AG09319 (cell line): ENCODE measurements around the gene PMVK.

Experiments
- DNase-seq: peaks from one replicate; pipeline ENCODE4 v3.0.0-alpha.2; 2010; ENCODE audit warnings: low read depth; ENCODE audit errors: extremely low read depth
- TF ChIP-seq, protein P1 (sequence below): IDR thresholded peaks from 2 replicates; pipeline ENCODE4 v1.5.1; 2011; ENCODE audit warnings: low read depth, mild to moderate bottlenecking, inconsistent platforms, low read length, moderate library complexity

PMVK gene

DNA sequence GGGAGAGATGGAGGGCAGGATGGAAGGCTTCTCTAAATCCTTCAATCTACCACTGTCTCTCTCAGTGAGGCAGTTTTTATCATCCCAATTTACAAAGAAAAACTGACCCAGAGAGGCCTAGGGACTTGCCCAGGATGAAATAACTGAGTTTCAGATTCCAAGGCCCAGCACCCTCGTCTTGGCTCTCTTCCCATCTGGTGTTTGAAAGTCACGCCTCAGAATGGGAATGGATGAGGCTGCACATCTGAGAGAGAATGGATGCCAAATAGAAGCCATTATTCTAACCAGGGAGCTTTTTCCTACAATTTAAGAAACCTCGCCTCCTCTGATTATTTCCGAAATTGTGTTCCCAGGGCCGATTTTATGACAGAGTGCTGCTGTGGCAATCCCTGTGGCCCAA is 55.8 kb downstream of the PMVK start:
- TF ChIP-seq, protein P1, sequence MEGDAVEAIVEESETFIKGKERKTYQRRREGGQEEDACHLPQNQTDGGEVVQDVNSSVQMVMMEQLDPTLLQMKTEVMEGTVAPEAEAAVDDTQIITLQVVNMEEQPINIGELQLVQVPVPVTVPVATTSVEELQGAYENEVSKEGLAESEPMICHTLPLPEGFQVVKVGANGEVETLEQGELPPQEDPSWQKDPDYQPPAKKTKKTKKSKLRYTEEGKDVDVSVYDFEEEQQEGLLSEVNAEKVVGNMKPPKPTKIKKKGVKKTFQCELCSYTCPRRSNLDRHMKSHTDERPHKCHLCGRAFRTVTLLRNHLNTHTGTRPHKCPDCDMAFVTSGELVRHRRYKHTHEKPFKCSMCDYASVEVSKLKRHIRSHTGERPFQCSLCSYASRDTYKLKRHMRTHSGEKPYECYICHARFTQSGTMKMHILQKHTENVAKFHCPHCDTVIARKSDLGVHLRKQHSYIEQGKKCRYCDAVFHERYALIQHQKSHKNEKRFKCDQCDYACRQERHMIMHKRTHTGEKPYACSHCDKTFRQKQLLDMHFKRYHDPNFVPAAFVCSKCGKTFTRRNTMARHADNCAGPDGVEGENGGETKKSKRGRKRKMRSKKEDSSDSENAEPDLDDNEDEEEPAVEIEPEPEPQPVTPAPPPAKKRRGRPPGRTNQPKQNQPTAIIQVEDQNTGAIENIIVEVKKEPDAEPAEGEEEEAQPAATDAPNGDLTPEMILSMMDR, result no peak
- no peak for DNase-seq

DNA sequence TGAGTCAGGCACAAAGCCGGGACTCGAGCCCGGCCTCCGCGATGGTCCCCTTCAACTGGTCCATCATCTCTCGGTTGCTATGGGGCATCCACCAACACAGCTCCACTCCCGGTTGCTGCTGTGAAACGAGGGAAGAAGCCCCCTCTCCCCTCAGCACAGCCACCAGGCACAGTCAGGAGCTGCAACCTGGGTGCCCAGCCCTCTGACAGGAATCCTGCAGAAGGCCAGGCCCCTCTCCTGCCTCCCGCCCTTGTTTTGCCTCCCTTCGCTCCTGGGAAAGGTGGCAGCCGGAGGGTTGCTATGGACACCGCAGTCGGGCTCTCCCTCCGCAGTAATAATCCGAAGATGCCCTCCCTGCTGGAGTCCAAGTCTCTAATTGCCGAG is 57.5 kb downstream of the PMVK start:
- DNase-seq, result no peak
- TF ChIP-seq, protein P1, result no peak

DNA sequence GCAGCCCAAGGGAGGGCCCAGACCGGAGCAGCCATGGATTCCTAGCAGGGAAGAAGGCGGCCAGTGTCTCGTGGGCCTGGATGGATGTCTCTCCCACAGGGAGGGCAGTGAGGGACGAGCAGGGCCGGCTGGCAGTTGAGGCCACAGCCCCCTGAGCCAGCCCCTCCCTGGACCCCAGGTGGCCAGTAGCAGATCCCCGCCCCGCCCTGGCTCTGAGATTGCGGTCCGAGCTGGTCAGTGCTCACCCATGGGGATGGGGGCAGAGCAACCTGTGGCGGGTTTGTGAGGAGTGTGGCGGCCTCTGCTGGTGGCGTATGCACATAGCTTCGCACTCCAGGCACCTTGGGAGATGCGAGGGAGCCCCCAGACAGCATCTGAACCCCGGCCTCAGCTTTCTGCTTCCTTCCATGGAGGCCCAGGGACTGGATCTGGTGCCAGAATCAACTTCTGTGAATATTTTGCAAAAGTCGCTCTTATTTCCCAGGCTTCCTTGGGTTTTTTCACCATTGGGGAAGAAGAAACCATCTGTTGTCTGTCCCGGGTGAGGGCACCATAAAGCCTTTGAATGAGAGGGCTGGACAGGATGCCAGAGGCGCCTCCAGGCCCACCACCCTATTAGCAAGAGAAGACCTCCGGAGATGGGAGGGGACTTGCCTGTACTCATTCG is 58.0 kb downstream of the PMVK start:
- DNase-seq, result peak; percentile 29
- TF ChIP-seq, protein P1, result peak; percentile 80

DNA sequence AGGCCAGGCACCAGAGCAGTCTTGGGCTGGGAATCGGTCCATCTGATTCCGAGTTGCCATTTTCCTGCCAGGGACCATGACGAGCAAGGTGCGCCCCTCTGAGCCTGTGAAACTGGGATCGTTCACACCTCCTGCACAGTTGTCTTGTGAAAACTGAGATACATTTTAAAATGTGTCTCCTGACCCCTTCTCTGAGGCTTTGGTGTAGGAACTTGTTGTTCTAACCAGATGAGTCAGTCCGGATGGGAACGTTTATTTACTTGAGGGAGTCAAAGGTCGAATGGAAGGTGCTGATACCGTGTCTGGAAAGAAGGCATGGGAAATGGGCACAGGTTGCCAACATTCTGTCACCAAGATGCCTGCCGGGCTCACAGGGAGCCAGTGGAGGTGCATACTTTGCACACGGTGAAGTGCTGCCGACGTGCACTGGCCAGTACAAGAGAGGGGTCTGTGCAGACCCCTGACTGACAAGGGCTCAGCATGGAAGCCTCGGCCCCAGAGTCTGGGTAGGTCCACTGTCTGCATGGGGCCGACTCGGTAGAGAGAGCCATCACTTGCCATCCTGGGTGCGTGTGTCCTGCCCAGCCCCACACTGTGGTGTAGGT is 59.0 kb downstream of the PMVK start:
- no peak for DNase-seq
- TF ChIP-seq, protein P1, result no peak

DNA sequence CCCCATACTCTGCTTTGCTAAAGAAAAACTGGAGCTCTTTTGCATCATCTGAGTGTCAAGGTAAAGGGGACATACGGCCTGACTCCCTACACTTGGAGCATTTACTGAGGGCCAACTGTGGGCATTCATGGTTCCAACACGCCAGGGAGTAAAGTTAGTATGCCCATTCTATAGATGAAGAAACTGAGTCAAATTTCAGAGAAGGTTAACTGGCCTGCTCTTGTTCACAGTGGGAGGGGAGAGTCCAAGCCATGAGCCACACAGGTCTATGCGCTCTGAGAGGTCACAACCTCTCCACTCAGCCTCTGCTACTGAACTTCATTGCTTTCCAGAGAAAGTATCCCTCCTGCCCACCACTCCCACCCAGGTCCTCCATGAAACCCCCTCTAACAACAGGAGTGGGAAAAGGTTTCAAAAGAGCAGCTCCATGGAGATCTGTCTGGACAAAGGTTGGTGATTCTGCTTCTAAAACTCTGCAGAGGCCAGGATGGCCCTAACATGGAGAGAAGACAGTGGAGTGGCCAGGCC is 59.6 kb downstream of the PMVK start:
- TF ChIP-seq, protein P1, result no peak
- DNase-seq, result no peak
